ENCODE data around the gene PXN.

PXN gene

DNA sequence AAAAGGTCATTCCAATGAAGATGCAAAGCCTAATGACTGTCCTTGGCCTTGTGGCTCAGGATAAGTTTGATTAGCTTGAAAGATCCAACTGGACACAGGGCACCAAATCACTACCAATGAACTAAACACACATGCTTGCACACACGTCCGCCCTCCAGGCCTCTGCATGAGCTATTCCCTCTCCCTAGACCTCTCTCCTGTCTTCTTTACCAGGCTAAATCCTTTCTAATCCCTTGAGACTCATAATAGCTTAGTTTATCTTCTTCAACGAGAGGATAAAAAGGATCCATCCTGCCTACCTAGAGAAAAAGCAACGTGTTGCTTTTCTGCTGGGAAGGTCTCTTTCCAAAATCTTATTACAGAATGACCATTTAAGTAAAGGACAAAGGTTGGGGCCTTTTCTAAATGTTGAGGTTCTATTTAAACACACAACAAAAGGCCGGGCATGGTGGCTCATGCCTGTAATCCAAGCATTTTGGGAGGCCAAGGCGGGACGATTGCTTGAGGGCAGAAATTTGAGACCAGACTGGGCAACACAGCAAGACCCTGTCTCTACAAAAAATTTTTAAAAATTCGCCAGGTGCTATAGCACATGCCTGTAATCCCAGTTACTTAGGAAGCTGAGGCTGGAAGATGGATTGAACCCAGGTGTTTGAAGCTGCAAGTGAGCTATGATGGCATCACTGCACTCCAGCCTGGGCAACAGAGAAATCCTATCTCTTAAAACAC lies 22.4 kb downstream of the PXN start:
- Histone ChIP-seq H3K27ac (no peak overlapping the region), H3K4me3 (no peak overlapping the region)
- no peak for DNase-seq (ENCODE audit: low spot score)
- TF ChIP-seq, protein P1, sequence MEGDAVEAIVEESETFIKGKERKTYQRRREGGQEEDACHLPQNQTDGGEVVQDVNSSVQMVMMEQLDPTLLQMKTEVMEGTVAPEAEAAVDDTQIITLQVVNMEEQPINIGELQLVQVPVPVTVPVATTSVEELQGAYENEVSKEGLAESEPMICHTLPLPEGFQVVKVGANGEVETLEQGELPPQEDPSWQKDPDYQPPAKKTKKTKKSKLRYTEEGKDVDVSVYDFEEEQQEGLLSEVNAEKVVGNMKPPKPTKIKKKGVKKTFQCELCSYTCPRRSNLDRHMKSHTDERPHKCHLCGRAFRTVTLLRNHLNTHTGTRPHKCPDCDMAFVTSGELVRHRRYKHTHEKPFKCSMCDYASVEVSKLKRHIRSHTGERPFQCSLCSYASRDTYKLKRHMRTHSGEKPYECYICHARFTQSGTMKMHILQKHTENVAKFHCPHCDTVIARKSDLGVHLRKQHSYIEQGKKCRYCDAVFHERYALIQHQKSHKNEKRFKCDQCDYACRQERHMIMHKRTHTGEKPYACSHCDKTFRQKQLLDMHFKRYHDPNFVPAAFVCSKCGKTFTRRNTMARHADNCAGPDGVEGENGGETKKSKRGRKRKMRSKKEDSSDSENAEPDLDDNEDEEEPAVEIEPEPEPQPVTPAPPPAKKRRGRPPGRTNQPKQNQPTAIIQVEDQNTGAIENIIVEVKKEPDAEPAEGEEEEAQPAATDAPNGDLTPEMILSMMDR (IDR thresholded peaks at IDR 0.05), result no peak

DNA sequence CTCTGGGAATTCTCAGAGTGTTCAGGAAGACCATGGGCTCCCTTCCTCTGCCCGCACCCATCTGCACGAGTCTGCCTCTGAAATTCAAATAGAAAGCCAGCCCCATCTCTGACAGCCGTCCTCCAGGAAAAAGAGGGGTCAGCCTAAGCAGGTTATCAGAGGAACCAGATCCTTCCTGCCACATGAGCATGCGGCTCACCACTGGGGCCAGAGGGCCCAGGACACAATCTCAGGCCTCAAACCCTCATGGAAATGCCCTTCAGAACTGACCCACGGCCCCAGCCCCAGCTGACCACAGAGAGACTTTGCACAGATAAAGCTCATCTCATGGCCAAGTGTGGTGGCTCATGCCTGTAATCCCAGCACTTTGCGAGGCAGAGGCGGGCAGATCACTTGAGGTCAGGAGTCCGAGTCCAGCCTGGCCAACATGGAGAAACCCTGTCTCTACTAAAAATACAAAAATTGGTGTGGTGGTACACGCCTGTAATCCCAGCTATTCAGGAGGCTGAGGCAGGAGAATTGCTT lies 23.2 kb downstream of the PXN start:
- Histone ChIP-seq H3K4me3 (no peak overlapping the region), H3K27ac (peak overlapping the region in 1 of 2 donors; percentile 57)
- peak; percentile 63 for DNase-seq (ENCODE audit: low spot score)
- TF ChIP-seq, protein P1 (IDR thresholded peaks at IDR 0.05), result no peak

DNA sequence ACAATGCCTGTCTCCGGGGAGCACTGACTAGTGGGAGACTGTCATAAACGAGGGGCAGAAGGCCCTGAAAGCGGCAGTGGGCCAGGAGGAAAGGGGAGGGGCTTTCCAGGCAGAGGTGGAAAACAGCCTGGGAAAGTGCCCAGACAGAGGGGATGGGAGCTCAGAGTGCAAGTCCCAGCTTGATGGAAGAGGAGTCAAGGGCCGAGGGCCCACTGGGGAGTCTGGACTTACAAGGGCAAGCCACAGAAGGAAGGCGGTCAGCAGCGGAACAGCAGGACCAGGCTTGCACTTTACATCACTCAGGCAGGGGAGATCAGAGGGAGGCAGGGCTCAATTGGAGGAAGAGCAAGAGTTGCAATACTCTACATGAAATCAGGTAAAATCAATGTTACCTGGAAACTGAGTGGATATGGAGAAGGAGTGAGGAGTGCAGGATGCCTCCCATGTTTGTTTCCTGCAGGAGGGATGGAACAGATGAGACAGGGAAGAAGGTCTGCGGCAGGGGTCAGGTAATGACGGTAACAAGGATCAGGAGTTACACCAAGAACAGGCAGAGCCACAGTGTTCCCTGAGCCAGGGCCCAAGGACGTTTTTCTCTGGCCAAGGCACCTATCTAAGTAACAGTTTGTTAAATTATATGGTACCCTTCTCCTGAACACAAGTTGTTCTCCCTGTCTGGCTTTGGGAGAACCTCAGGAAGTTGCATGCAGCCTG lies 23.8 kb downstream of the PXN start:
- no peak overlapping the region for H3K4me3 ChIP-seq
- DNase-seq (ENCODE audit: low spot score), result peak; percentile 69

DNA sequence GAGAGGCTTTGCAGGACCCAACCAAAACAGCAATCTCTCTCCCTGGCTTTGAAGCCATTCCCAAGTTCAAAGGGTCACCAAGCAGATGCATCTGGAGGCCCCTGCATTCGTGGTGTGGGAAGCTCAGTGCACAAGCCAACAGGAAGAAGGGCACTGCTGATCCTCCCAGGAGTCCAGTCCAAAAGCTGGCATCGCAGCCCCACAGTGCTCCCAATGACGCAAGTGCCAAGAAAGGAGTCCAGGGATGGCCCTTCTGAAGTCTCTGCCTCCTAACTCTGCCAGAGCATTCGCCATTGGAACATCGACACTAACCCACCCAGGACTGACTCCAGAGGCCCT lies 25.1 kb downstream of the PXN start:
- Histone ChIP-seq H3K4me3 (no peak overlapping the region), H3K27ac (peak overlapping the region in 1 of 2 donors; percentile 57)
- TF ChIP-seq, protein P1 (IDR thresholded peaks at IDR 0.05), result no peak
- DNase-seq (ENCODE audit: low spot score), result peak; percentile 68

More for the DNA sequence above, 23.8 kb downstream of the PXN start:
- TF ChIP-seq, protein P1 (IDR thresholded peaks at IDR 0.05), result no peak
- H3K27ac ChIP-seq, result peak overlapping the region in 1 of 2 donors; percentile 57

DNA sequence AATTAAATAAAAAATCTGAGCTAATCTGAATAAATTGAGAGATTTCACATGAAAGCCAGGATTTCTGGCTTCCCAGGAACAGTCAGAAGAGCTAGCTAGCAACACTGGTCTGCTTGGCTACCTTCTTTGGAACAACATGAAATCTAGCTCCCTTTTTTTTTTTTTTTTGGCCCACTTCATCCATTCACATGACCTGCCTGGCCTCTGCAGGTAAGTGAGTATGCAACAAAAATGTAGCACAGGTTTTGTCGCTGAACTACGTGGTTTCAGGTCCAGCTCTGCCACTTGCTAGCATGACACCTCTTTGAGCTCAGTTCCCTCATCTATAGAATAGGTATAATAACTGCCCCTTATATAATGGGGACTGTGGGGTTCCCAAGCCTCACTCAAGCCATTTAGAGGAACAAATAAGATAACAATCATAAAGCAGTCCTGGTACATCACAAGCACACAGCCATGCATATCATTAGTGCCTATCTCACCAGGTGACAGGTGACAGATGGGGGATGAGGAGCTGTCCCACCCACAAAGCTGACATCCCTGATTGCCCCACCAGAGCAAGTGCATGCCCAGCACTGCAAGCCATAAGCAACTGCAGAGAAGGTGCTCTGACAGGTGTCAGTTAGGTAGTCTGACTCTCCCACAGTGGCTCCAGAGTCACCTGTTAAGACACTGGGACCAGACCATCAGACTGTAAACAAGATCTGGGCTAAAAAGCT lies 25.6 kb downstream of the PXN start:
- TF ChIP-seq, protein P1 (IDR thresholded peaks at IDR 0.05), result no peak
- H3K27ac ChIP-seq, result no peak overlapping the region
- no peak overlapping the region for H3K4me3 ChIP-seq
- no peak for DNase-seq (ENCODE audit: low spot score)

DNA sequence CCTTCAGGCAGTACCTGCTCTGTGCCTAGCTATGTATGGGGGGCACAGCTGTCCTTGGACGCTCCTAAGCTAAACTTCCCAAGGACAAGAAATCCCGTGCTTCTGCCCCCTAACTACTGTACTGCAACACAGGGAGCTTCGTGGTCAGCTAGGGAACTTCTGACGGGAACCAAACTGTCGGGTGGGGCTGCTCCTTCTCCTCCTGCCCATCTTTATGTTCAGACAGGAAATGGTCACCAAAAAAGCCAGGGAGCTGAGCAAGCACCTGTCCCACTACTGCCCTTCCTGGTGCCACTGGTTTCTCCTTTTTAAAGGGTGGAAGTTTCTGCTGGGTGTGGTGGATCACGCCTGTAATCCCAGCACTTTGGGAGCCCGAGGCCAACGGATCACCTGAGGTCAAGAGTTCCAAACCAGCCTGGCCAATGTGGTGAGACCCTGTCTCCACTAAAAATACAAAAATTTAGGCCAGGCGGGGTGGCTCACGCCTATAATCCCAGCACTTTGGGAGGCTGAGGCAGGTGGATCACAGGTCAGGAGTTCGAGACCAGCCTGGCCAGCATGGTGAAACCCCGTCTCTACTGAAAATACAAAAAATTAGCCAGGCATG lies 26.6 kb downstream of the PXN start:
- Histone ChIP-seq H3K27ac (peak overlapping the region in 1 of 2 donors; percentile 83), H3K4me3 (no peak overlapping the region)
- TF ChIP-seq, protein P1 (IDR thresholded peaks at IDR 0.05), result no peak
- peak; percentile 54 for DNase-seq (ENCODE audit: low spot score)

Data from coronary artery (tissue), 2 donors.